HCT116 (cell line): ENCODE data around the gene FAM110D. TPM values are rescaled to one million over a fixed set of nuclear protein-coding genes. Genes with fewer than 3 reads are reported as not detected.

Source experiments
- ATAC-seq: fragments of 200-7000 bp; cut with Tn5 transposase; 2 replicates; pipeline ENCODE4 v1.9.1; 2020; ENCODE audit warnings: mild to moderate bottlenecking, moderate library complexity
- BruUV-seq: library from RNA; stranded (reverse); fragments of 400-500 nt; replicated peaks from 2 replicates; lab custom pipeline; 2021; lab: Mats Ljungman, UMichigan
- CTCF ChIA-PET: fragments of 300-600 bp; sonication (Branson Sonifier 250); formaldehyde crosslinking; loops from one replicate; lab custom pipeline; 2021; ENCODE audit warnings: antibody characterized with exemption; lab: Charles Lee
- POLR2A ChIA-PET: fragments of 300-600, 350-600 bp; sonication (Branson Sonifier 250); formaldehyde crosslinking; loops from one replicate; lab custom pipeline; 2021; ENCODE audit warnings: antibody characterized with exemption; lab: Charles Lee
- RAD21 ChIA-PET, 2 experiments: fragments of 300-600 bp; sonication (Branson Sonifier 250); formaldehyde crosslinking; loops; one replicate each; lab custom pipeline; 2023; ENCODE audit warnings: low total read pairs in 2 of 2; ENCODE audit not compliant: uncharacterized antibody in 2 of 2, unreplicated experiment in 2 of 2, low non-redundant PET in 1 of 2; lab: Charles Lee
- DNase-seq: peaks from one replicate; pipeline ENCODE4 v3.0.0-alpha.2; 2010; ENCODE audit warnings: low read depth, low spot score
- H2AFZ ChIP-seq: fragments of 200-600 bp; shearing (Covaris generic), sonication (generic); 2 replicates; pipeline ENCODE4 v1.6.1; 2017; ENCODE audit warnings: low read depth, mixed run types, mixed read lengths, antibody characterized with exemption, low read length; ENCODE audit not compliant: poor library complexity, severe bottlenecking
- H3K27ac ChIP-seq: 2 replicates; pipeline ENCODE4 v1.5.1; 2012; ENCODE audit warnings: low read depth, low read length
- H3K27me3 ChIP-seq: fragments of 200-600 bp; sonication (generic); 2 replicates; pipeline ENCODE4 v1.6.1; 2016; ENCODE audit warnings: mixed run types, low read length, mixed read lengths; ENCODE audit not compliant: insufficient read depth
- H3K36me3 ChIP-seq, 2 experiments: fragments of 200-500 bp in 1 of 2; fragments of 200-600 bp in 1 of 2; sonication (Bioruptor generic) in 1 of 2; sonication (generic) in 1 of 2; 2 replicates each; pipeline versions ENCODE4 v1.5.1 to v1.6.1; 2014 to 2016; ENCODE audit warnings: low read length in 2 of 2, inconsistent platforms in 1 of 2, mixed read lengths in 1 of 2, mixed run types in 1 of 2; ENCODE audit not compliant: insufficient read depth in 2 of 2, control insufficient read depth in 1 of 2
- H3K4me1 ChIP-seq, 2 experiments: fragments of 200-600 bp in 1 of 2; sonication (generic) in 1 of 2; 2 replicates each; pipeline versions ENCODE4 v1.5.1 to v1.6.1; 2012 to 2017; ENCODE audit warnings: low read length in 2 of 2, inconsistent platforms in 1 of 2, mild to moderate bottlenecking in 1 of 2, mixed read lengths in 1 of 2, mixed run types in 1 of 2, moderate library complexity in 1 of 2; ENCODE audit not compliant: insufficient read depth in 2 of 2, control insufficient read depth in 1 of 2
- H3K4me2 ChIP-seq: fragments of 200-600 bp; sonication (generic); 2 replicates; pipeline ENCODE4 v1.6.1; 2017; ENCODE audit warnings: mixed run types, low read length, mixed read lengths
- H3K4me3 ChIP-seq, 2 experiments: fragments of 200-600 bp in 1 of 2; sonication (generic) in 1 of 2; replicated peaks in 1 of 2; 2 replicates each; pipeline ENCODE4 v1.5.1; 2011 to 2016; ENCODE audit warnings: low read length in 2 of 2, control low read depth in 1 of 2, low read depth in 1 of 2, mild to moderate bottlenecking in 1 of 2, mixed read lengths in 1 of 2, mixed run types in 1 of 2
- H3K79me2 ChIP-seq: fragments of 200-600 bp; sonication (generic); 2 replicates; pipeline ENCODE4 v1.6.1; 2017; ENCODE audit warnings: mild to moderate bottlenecking, mixed run types, low read length, moderate library complexity, mixed read lengths; ENCODE audit not compliant: insufficient read depth
- H3K9ac ChIP-seq: fragments of 200-600 bp; sonication (generic); 2 replicates; pipeline ENCODE4 v1.6.1; 2016; ENCODE audit warnings: low read length, mixed read lengths
- H3K9me2 ChIP-seq: fragments of 200-600 bp; sonication (generic), shearing (Covaris generic); 2 replicates; pipeline ENCODE4 v1.6.1; 2017; ENCODE audit warnings: mixed run types, mild to moderate bottlenecking, moderate library complexity; ENCODE audit not compliant: insufficient read depth
- H3K9me3 ChIP-seq, 2 experiments: fragments of 200-500 bp in 1 of 2; fragments of 200-600 bp in 1 of 2; sonication (Bioruptor generic) in 1 of 2; sonication (generic) in 1 of 2; 2 replicates each; pipeline ENCODE4 v1.6.1; 2014 to 2017; ENCODE audit warnings: low read length in 2 of 2, mixed read lengths in 2 of 2, inconsistent platforms in 1 of 2, low read depth in 1 of 2, mild to moderate bottlenecking in 1 of 2, mixed run types in 1 of 2, moderate library complexity in 1 of 2; ENCODE audit not compliant: control insufficient read depth in 1 of 2, insufficient read depth in 1 of 2
- H4K20me1 ChIP-seq: fragments of 200-600 bp; sonication (generic), shearing (Covaris generic); 2 replicates; pipeline ENCODE4 v1.6.1; 2017; ENCODE audit warnings: mixed run types, mild to moderate bottlenecking, moderate library complexity; ENCODE audit not compliant: insufficient read depth
- ATF3 ChIP-seq: IDR thresholded peaks from 2 replicates; pipeline ENCODE4 v1.6.1; 2012
- EGR1 ChIP-seq: IDR thresholded peaks from 2 replicates; pipeline ENCODE4 v1.6.1; 2012; ENCODE audit warnings: low read depth
- ELF1 ChIP-seq: IDR thresholded peaks from 2 replicates; pipeline ENCODE4 v1.6.1; 2012; ENCODE audit warnings: low read depth, borderline replicate concordance
- EZH2phosphoT487 ChIP-seq: fragments of 200-600 bp; IDR thresholded peaks from 2 replicates; pipeline ENCODE4 v1.6.1; 2018; ENCODE audit warnings: antibody characterized with exemption, borderline replicate concordance
- FOSL1 ChIP-seq: IDR thresholded peaks from 2 replicates; pipeline ENCODE4 v1.6.1; 2012; ENCODE audit warnings: low read depth
- JUND ChIP-seq: IDR thresholded peaks from 2 replicates; pipeline ENCODE4 v1.6.1; 2012
- POLR2AphosphoS5 ChIP-seq: IDR thresholded peaks from 2 replicates; pipeline ENCODE4 v1.6.1; 2011; ENCODE audit warnings: mild to moderate bottlenecking, low read depth, low read length, moderate library complexity
- RAD21 ChIP-seq: IDR thresholded peaks from 2 replicates; pipeline ENCODE4 v1.6.1; 2012; ENCODE audit warnings: low read depth, mild to moderate bottlenecking
- REST ChIP-seq: IDR thresholded peaks from 2 replicates; pipeline ENCODE4 v1.6.1; 2012; ENCODE audit warnings: low read depth
- SRF ChIP-seq: IDR thresholded peaks from 2 replicates; pipeline ENCODE4 v1.6.1; 2012; ENCODE audit warnings: low read depth
- intact Hi-C: fragments of 100-400 bp; cut with micrococcal nuclease; formaldehyde crosslinking; loops from 2 replicates; pipeline ENCODE4 v1.10.0; 2022
- total RNA-seq: library from RNA; stranded (reverse); gene quantifications from one replicate; pipeline ENCODE4 v1.2.1, GENCODE V29; 2021; ENCODE audit not compliant: unreplicated experiment

FAM110D gene
- total RNA-seq, 1 experiment from 2014 or later: 0.34 TPM

GRCh38 chr1:26197813-26198212 lies 38.9 kb downstream of the FAM110D start:
- H3K9ac ChIP-seq: no peak overlapping the region
- H3K4me3 ChIP-seq: no peak overlapping the region
- H3K27ac ChIP-seq: no peak overlapping the region
- no peaks in the 10 kb centered on the region for H3K36me3 ChIP-seq
- no peak for TF ChIP-seq JUND
- no peak for TF ChIP-seq ELF1
- no peak for TF ChIP-seq FOSL1
- TF ChIP-seq EZH2phosphoT487: no peak
- TF ChIP-seq REST: no peak
- no peak for TF ChIP-seq RAD21
- no peak for TF ChIP-seq EGR1
- TF ChIP-seq SRF: no peak
- TF ChIP-seq ATF3: no peak
- no peak for TF ChIP-seq POLR2AphosphoS5
- RAD21 ChIA-PET: no interaction called here
- no peaks in the 10 kb centered on the region for H4K20me1 ChIP-seq
- intact Hi-C loops: no loop called here
- CTCF ChIA-PET: no interaction called here
- peaks cover 2 to 4% of the 10 kb centered on the region in 2 experiments; a peak in 1 of 4 replicates for H3K4me1 ChIP-seq
- POLR2A ChIA-PET: no interaction called here
- no peaks in the 10 kb centered on the region for H3K9me2 ChIP-seq
- H3K4me2 ChIP-seq: no peak overlapping the region
- H3K27me3 ChIP-seq: no peaks in the 10 kb centered on the region
- no peak overlapping the region for H2AFZ ChIP-seq
- no peaks in the 10 kb centered on the region for H3K9me3 ChIP-seq
- ATAC-seq: no peak
- H3K79me2 ChIP-seq: no peaks in the 10 kb centered on the region
- DNase-seq: no peak
- no TSS peak for BruUV-seq
